Parathyroid adenoma (tissue), 2 donors: ENCODE results near the gene NKTR.

ENCODE experiments used
- H2AFZ ChIP-seq: fragments of 300-600 bp; sonication (generic); one replicate; pipeline ENCODE4 v1.7.0; 2017; ENCODE audit warnings: antibody characterized with exemption, mild to moderate bottlenecking
- H3K27ac ChIP-seq: fragments of 300-600 bp; sonication (generic); one replicate; pipeline ENCODE4 v1.7.0; 2017
- H3K27me3 ChIP-seq: fragments of 300-600 bp; sonication (generic); one replicate; pipeline ENCODE4 v1.7.0; 2017; ENCODE audit warnings: low read length; ENCODE audit not compliant: control insufficient read depth, insufficient read depth
- H3K36me3 ChIP-seq: fragments of 300-600 bp; sonication (generic); one replicate; pipeline ENCODE4 v1.7.0; 2017; ENCODE audit warnings: low read length; ENCODE audit not compliant: control insufficient read depth, insufficient read depth
- H3K4me1 ChIP-seq: fragments of 300-600 bp; sonication (generic); one replicate; pipeline ENCODE4 v1.7.0; 2017; ENCODE audit warnings: control low read depth
- H3K4me2 ChIP-seq: fragments of 300-600 bp; sonication (generic); one replicate; pipeline ENCODE4 v1.7.0; 2017; ENCODE audit warnings: low read length
- H3K4me3 ChIP-seq: fragments of 300-600 bp; sonication (generic); one replicate; pipeline ENCODE4 v1.7.0; 2017; ENCODE audit warnings: low read depth, low read length
- H3K79me2 ChIP-seq: fragments of 300-600 bp; sonication (generic); one replicate; pipeline ENCODE4 v1.7.0; 2017; ENCODE audit warnings: control low read depth
- H3K9ac ChIP-seq: fragments of 300-600 bp; sonication (generic); one replicate; pipeline ENCODE4 v1.7.0; 2017; ENCODE audit warnings: mild to moderate bottlenecking
- H3K9me3 ChIP-seq: fragments of 300-600 bp; sonication (generic); one replicate; pipeline ENCODE4 v1.7.0; 2017; ENCODE audit warnings: low read length; ENCODE audit not compliant: control insufficient read depth
- CTCF ChIP-seq: fragments of 300-600 bp; sonication (generic); IDR thresholded peaks from one replicate; pipeline ENCODE4 v1.7.0; 2017; ENCODE audit warnings: antibody characterized with exemption, mild to moderate bottlenecking
- donor health status: primary hyperparathyroidism.

The NKTR gene

GRCh38 chr3:42683875-42684598 is 83.6 kb downstream of the NKTR start:
- Histone ChIP-seq H3K9ac (no peak overlapping the region), H3K27ac (no peak overlapping the region)

GRCh38 chr3:42684632-42685362 is 84.3 kb downstream of the NKTR start:
- no peak overlapping the region for H3K4me2 ChIP-seq
- H3K27ac ChIP-seq, result no peak overlapping the region

More at GRCh38 chr3:42683875-42684598, 83.6 kb downstream of the NKTR start:
- Histone ChIP-seq H3K79me2 (no peaks in the 10 kb centered on the region), H3K4me1 (peaks cover 4% of the 10 kb centered on the region), H3K4me3 (no peak overlapping the region), H3K27me3 (no peaks in the 10 kb centered on the region), H2AFZ (no peak overlapping the region), H3K4me2 (no peak overlapping the region), H3K9me3 (no peaks in the 10 kb centered on the region), H3K36me3 (no peaks in the 10 kb centered on the region)
- TF ChIP-seq CTCF, result no peak

GRCh38 chr3:42685363-42685881 is 84.9 kb downstream of the NKTR start, which contains the start of gene KLHL40:
Gene KLHL40, plus strand, starts transcription at chr3:42685537. Its CDS starts 82 bp downstream, at chr3:42685619.
- H3K4me2 ChIP-seq, result no peak within 1 kb of the TSS
- no peaks in the 10 kb centered on the region for H3K9me3 ChIP-seq
- no peak within 1 kb of the TSS for H3K9ac ChIP-seq
- no peak for TF ChIP-seq CTCF
- no peak within 1 kb of the TSS for H3K4me3 ChIP-seq
- H3K4me1 ChIP-seq, result peaks cover 4% of the 10 kb centered on the region
- H3K27me3 ChIP-seq, result no peaks in the 10 kb centered on the region
- no peak within 1 kb of the TSS for H3K27ac ChIP-seq
- no peaks in the 10 kb centered on the region for H3K79me2 ChIP-seq
- H3K36me3 ChIP-seq, result no peaks in the 10 kb centered on the region
- peak within 1 kb of the TSS; percentile 75 for H2AFZ ChIP-seq

More at GRCh38 chr3:42684632-42685362, 84.3 kb downstream of the NKTR start:
- H3K9ac ChIP-seq, result no peak overlapping the region
- H3K27me3 ChIP-seq, result no peaks in the 10 kb centered on the region
- no peaks in the 10 kb centered on the region for H3K79me2 ChIP-seq
- H3K4me3 ChIP-seq, result no peak overlapping the region
- no peaks in the 10 kb centered on the region for H3K36me3 ChIP-seq
- no peak overlapping the region for H2AFZ ChIP-seq
- no peaks in the 10 kb centered on the region for H3K9me3 ChIP-seq
- H3K4me1 ChIP-seq, result peaks cover 4% of the 10 kb centered on the region
- TF ChIP-seq CTCF, result no peak

- no peak overlapping the region for H3K4me3 ChIP-seq
- no peak overlapping the region for H3K4me2 ChIP-seq
- no peak overlapping the region for H3K27ac ChIP-seq
- no peaks in the 10 kb centered on the region for H3K27me3 ChIP-seq
- TF ChIP-seq CTCF, result no peak
- no peaks in the 10 kb centered on the region for H3K9me3 ChIP-seq
- H3K4me1 ChIP-seq, result peaks cover 4% of the 10 kb centered on the region
- no peaks in the 10 kb centered on the region for H3K79me2 ChIP-seq
- no peak overlapping the region for H3K9ac ChIP-seq
- H3K36me3 ChIP-seq, result no peaks in the 10 kb centered on the region
- H2AFZ ChIP-seq, result peak overlapping the region; percentile 75
These were observed 85.7 kb downstream of the NKTR start for GRCh38 chr3:42685891-42686820.
